Hippocampal formation (tissue), 2 donors: ENCODE measurements around the gene FGD5.
"Not testable (repeated sequence)": the region's sequence is repeated elsewhere in the genome, so short reads cannot be mapped to it uniquely, and the experiment has no call there.

ENCODE experiments used
- DNase-seq, 2 donors: peaks; one replicate each; lab custom pipeline; 2025; lab: John Stamatoyannopoulos, UW

The FGD5 gene

GRCh38 chr3:14806641-14807263 is 12.0 kb upstream of the FGD5 start:
- no peak for DNase-seq

- no peak for DNase-seq
These were observed 10.7 kb upstream of the FGD5 start for GRCh38 chr3:14808025-14808424.

- DNase-seq, result no peak
These were observed 10.1 kb upstream of the FGD5 start for GRCh38 chr3:14808502-14809266.

- DNase-seq, result not testable (repeated sequence)
These were observed 9.2 kb upstream of the FGD5 start for GRCh38 chr3:14809611-14810010.

GRCh38 chr3:14810070-14810791 is 8.5 kb upstream of the FGD5 start:
- DNase-seq, result no peak

GRCh38 chr3:14810801-14811661 is 7.7 kb upstream of the FGD5 start:
- no peak for DNase-seq

GRCh38 chr3:14811684-14812083 is 7.1 kb upstream of the FGD5 start:
- DNase-seq, result no peak

GRCh38 chr3:14812196-14812790 is 6.5 kb upstream of the FGD5 start:
- no peak for DNase-seq

GRCh38 chr3:14814411-14814871 is 4.3 kb upstream of the FGD5 start:
- DNase-seq, result no peak

- no peak for DNase-seq
These were observed 2.4 kb upstream of the FGD5 start for GRCh38 chr3:14816359-14816758.

GRCh38 chr3:14819671-14820070 is 909 bp downstream of the FGD5 start:
- DNase-seq, result no peak

GRCh38 chr3:14820156-14820555 is 1.4 kb downstream of the FGD5 start:
- DNase-seq, result no peak

GRCh38 chr3:14821151-14821550 is 2.4 kb downstream of the FGD5 start:
- no peak for DNase-seq

GRCh38 chr3:14822134-14822533 is 3.4 kb downstream of the FGD5 start:
- no peak for DNase-seq

GRCh38 chr3:14822670-14823390 is 4.1 kb downstream of the FGD5 start:
- DNase-seq, result no peak

- no peak for DNase-seq
These were observed 4.6 kb downstream of the FGD5 start for GRCh38 chr3:14823393-14823792.

GRCh38 chr3:14823910-14824629 is 5.3 kb downstream of the FGD5 start:
- no peak for DNase-seq

- no peak for DNase-seq
These were observed 5.9 kb downstream of the FGD5 start for GRCh38 chr3:14824646-14825045.

- DNase-seq, result no peak
These were observed 7.3 kb downstream of the FGD5 start for GRCh38 chr3:14826069-14826468.

GRCh38 chr3:14827776-14828175 is 9.0 kb downstream of the FGD5 start:
- no peak for DNase-seq
